Measurements from ENCODE around the gene RRAS2. TPM values are rescaled to one million over a fixed set of nuclear protein-coding genes. Genes with fewer than 3 reads are reported as not detected.

Gene RRAS2
- total RNA-seq (2013; cell fraction: nucleolus; rRNA removed) = 36.5 and 45.1 TPM in 2 replicates
- total RNA-seq (2014; rRNA removed) = 46.9 and 53.9 TPM in 2 replicates
- 45.8 and 49.2 TPM in 2 replicates for total RNA-seq (2014; rRNA removed; fragmentation: Illumina TruSeq; extraction: Trizol)
- 51.3 and 52.2 TPM in 2 replicates for total RNA-seq (2021)
- polyA plus RNA-seq (2011; ENCODE audit: low read depth) = 21.4 TPM
- 66.3 and 111 TPM in 2 replicates for polyA plus RNA-seq (2011; rRNA removed)
- 19.5 and 19.9 TPM in 2 replicates for polyA plus RNA-seq (2011; cell fraction: cytosol; rRNA removed)
- 17.0 and 21.5 TPM in 2 replicates for polyA plus RNA-seq (2011; cell fraction: nucleus; rRNA removed)
- 34.4 and 46.5 TPM in 2 replicates for polyA plus RNA-seq (2012)
- 72.4 and 86.7 TPM in 2 replicates for polyA plus RNA-seq (2014; fragmentation: Illumina TruSeq; extraction: Trizol)
- 10 to 100 TPM; 26.9 to 33.3 TPM for polyA plus RNA-seq (2014; fragmentation: Nextera tagmentation; extraction: Ambion mirVana)
- 37.4 and 41.8 TPM in 2 replicates for polyA plus RNA-seq (2014; rRNA removed)
- polyA plus RNA-seq (2016; fragmentation: Nextera tagmentation; extraction: Ambion mirVana) = 10 to 100 TPM; 40.0 to 45.0 TPM
- polyA minus RNA-seq (2011; rRNA and poly(A)+ RNA removed) = 17.7 and 26.6 TPM in 2 replicates
- polyA minus RNA-seq (2011; cell fraction: cytosol; rRNA and poly(A)+ RNA removed) = 15.4 and 16.7 TPM in 2 replicates
- polyA minus RNA-seq (2011; cell fraction: nucleus; rRNA and poly(A)+ RNA removed) = 12.6 and 20.9 TPM in 2 replicates
- percentile 92 among the genes with signal in this experiment for Bru-seq, nascent RNA
- percentile 89 among the genes with signal in this experiment for BruChase-seq, experiment 1, labeled RNA remaining after a 6-hour chase
- percentile 90 among the genes with signal in this experiment for BruChase-seq, experiment 2, labeled RNA remaining after a 2-hour chase
- long read RNA-seq, experiment 1, transcript RRAS2-201 (6 exons, 1,516 nt) = major isoform, 5 of 28 reads
- long read RNA-seq, experiment 1, partial matches to known transcripts = 0 of 28 reads
- long read RNA-seq, experiment 1, other reads (novel, unspliced or antisense) = 23 of 28 reads
- long read RNA-seq, experiment 2, transcript RRAS2-202 (5 exons, 1,884 nt) = major isoform, 6 of 141 reads
- long read RNA-seq, experiment 2, partial matches to known transcripts = 5 of 141 reads
- long read RNA-seq, experiment 2, other reads (novel, unspliced or antisense) = 123 of 141 reads

- DNase-seq (ENCODE audit: low read depth, low spot score) = no peak
- intact Hi-C loops (cut with micrococcal nuclease; ENCODE audit: unreplicated experiment) (loop anchor here (2.0 kb wide), 1 partner anchor 50 kb away; no protein-coding TSS in a partner anchor), in situ Hi-C loops (cut with MboI) (no loop called here)
- 2% methylated on average over 71 of the region's 78 CpGs for WGBS (ENCODE audit: insufficient coverage, insufficient replicate concordance, low lambda C conversion rate, missing lambda C conversion rate)
- H3K79me2 ChIP-seq (ENCODE audit: control insufficient read depth, insufficient read depth, low read length) = peaks cover 49% of the 10 kb centered on the region
- peak within 1 kb of the TSS; percentile 90 for H3K9ac ChIP-seq (ENCODE audit: control insufficient read depth, insufficient read depth, low read length)
- no peaks in the 10 kb centered on the region for H3K27me3 ChIP-seq (replicated peaks in 1 of 2; ENCODE audit: control insufficient read depth in 2 of 2, insufficient read depth in 2 of 2, low read length in 1 of 2)
- peaks cover 4% of the 10 kb centered on the region; the same call in 1 of the 2 replicates for H3K4me1 ChIP-seq (ENCODE audit: control insufficient read depth, insufficient read depth, low read length)
- H3K36me3 ChIP-seq (ENCODE audit: control insufficient read depth in 2 of 2, insufficient read depth in 2 of 2, low read length in 1 of 2) = no peaks in the 10 kb centered on the region
- H3K27ac ChIP-seq (ENCODE audit: control insufficient read depth, insufficient read depth) = peak within 1 kb of the TSS; percentile 86
- BruUV-seq (replicated peaks) = no TSS peak
- peak within 1 kb of the TSS; percentile 96 for H3K4me2 ChIP-seq (ENCODE audit: control insufficient read depth, insufficient read depth)
- CTCF ChIA-PET = interaction anchor here (1.0 to 1.4 kb wide), 2 partner anchors 47 to 58 kb away, joined by 4 to 7 read pairs; no protein-coding TSS in a partner anchor
- FAIRE-seq = no peak
- no peaks in the 10 kb centered on the region for H3K9me3 ChIP-seq (replicated peaks; ENCODE audit: control insufficient read depth, insufficient read depth, low read length)
- no peaks in the 10 kb centered on the region for H4K20me1 ChIP-seq (ENCODE audit: control insufficient read depth, insufficient read depth)
- RAD21 ChIA-PET (ENCODE audit: unreplicated experiment) = interaction anchor here (0.9 to 2.5 kb wide), 5 partner anchors 19 to 58 kb away, joined by 3 to 12 read pairs (median 3); no protein-coding TSS in a partner anchor
- SMC1A ChIA-PET (ENCODE audit: uncharacterized antibody, unreplicated experiment) = interaction anchor here (1.0 to 4.3 kb wide), 4 partner anchors 16 to 58 kb away, joined by 3 to 49 read pairs (median 4); no protein-coding TSS in a partner anchor
- POLR2A ChIA-PET = interaction anchor here (0.6 to 4.0 kb wide), 7 partner anchors 29 to 886 kb away, joined by 3 to 18 read pairs (median 3); no protein-coding TSS in a partner anchor
- ATAC-seq = peak; percentile 88
- H3K4me3 ChIP-seq = peak within 1 kb of the TSS; percentile 90
- peak within 1 kb of the TSS; percentile 93 for H2AFZ ChIP-seq (ENCODE audit: control insufficient read depth, low read depth, low read length)
- TF ChIP-seq SIX5 (IDR thresholded peaks at IDR 0.05; ENCODE audit: low read depth, low read length, severe bottlenecking) (no peak), KDM1A (IDR thresholded peaks at IDR 0.05; ENCODE audit: borderline replicate concordance) (no peak), FOXM1 (IDR thresholded peaks at IDR 0.05; ENCODE audit: low read depth, low read length) (no peak), SUZ12 (IDR thresholded peaks at IDR 0.05; ENCODE audit: unreplicated experiment) (no peak), TBL1XR1 (IDR thresholded peaks at IDR 0.05; ENCODE audit: low read depth, low read length) (no peak), ETV6 (conservative IDR thresholded peaks at IDR 0.05 in 1 of 2, IDR thresholded peaks at IDR 0.05 in 1 of 2; ENCODE audit: borderline replicate concordance in 1 of 2, low read depth in 1 of 2) (no peak)
- TF ChIP-seq, protein P1, sequence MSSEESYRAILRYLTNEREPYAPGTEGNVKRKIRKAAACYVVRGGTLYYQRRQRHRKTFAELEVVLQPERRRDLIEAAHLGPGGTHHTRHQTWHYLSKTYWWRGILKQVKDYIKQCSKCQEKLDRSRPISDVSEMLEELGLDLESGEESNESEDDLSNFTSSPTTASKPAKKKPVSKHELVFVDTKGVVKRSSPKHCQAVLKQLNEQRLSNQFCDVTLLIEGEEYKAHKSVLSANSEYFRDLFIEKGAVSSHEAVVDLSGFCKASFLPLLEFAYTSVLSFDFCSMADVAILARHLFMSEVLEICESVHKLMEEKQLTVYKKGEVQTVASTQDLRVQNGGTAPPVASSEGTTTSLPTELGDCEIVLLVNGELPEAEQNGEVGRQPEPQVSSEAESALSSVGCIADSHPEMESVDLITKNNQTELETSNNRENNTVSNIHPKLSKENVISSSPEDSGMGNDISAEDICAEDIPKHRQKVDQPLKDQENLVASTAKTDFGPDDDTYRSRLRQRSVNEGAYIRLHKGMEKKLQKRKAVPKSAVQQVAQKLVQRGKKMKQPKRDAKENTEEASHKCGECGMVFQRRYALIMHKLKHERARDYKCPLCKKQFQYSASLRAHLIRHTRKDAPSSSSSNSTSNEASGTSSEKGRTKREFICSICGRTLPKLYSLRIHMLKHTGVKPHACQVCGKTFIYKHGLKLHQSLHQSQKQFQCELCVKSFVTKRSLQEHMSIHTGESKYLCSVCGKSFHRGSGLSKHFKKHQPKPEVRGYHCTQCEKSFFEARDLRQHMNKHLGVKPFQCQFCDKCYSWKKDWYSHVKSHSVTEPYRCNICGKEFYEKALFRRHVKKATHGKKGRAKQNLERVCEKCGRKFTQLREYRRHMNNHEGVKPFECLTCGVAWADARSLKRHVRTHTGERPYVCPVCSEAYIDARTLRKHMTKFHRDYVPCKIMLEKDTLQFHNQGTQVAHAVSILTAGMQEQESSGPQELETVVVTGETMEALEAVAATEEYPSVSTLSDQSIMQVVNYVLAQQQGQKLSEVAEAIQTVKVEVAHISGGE (CRISPR knock-in tag; IDR thresholded peaks at IDR 0.05) = no peak
- TF ChIP-seq, protein P2, sequence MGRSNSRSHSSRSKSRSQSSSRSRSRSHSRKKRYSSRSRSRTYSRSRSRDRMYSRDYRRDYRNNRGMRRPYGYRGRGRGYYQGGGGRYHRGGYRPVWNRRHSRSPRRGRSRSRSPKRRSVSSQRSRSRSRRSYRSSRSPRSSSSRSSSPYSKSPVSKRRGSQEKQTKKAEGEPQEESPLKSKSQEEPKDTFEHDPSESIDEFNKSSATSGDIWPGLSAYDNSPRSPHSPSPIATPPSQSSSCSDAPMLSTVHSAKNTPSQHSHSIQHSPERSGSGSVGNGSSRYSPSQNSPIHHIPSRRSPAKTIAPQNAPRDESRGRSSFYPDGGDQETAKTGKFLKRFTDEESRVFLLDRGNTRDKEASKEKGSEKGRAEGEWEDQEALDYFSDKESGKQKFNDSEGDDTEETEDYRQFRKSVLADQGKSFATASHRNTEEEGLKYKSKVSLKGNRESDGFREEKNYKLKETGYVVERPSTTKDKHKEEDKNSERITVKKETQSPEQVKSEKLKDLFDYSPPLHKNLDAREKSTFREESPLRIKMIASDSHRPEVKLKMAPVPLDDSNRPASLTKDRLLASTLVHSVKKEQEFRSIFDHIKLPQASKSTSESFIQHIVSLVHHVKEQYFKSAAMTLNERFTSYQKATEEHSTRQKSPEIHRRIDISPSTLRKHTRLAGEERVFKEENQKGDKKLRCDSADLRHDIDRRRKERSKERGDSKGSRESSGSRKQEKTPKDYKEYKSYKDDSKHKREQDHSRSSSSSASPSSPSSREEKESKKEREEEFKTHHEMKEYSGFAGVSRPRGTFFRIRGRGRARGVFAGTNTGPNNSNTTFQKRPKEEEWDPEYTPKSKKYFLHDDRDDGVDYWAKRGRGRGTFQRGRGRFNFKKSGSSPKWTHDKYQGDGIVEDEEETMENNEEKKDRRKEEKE (IDR thresholded peaks at IDR 0.05) = no peak
- TF ChIP-seq, protein P3, sequence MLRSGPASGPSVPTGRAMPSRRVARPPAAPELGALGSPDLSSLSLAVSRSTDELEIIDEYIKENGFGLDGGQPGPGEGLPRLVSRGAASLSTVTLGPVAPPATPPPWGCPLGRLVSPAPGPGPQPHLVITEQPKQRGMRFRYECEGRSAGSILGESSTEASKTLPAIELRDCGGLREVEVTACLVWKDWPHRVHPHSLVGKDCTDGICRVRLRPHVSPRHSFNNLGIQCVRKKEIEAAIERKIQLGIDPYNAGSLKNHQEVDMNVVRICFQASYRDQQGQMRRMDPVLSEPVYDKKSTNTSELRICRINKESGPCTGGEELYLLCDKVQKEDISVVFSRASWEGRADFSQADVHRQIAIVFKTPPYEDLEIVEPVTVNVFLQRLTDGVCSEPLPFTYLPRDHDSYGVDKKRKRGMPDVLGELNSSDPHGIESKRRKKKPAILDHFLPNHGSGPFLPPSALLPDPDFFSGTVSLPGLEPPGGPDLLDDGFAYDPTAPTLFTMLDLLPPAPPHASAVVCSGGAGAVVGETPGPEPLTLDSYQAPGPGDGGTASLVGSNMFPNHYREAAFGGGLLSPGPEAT (IDR thresholded peaks at IDR 0.05; ENCODE audit: low read depth) = no peak
These were observed at the start of gene RRAS2 for GRCh38 chr11:14358729-14359439. TSS of gene RRAS2 (minus strand) at chr11:14359183. CDS start at chr11:14358870, 313 bp downstream.
